ENCODE data around the gene MRPS31. TPM values are rescaled to one million over a fixed set of nuclear protein-coding genes. Genes with fewer than 3 reads are reported as not detected.

MRPS31 gene
- total RNA-seq, 1 experiment from 2014 or later, result 22.8 TPM

DNA sequence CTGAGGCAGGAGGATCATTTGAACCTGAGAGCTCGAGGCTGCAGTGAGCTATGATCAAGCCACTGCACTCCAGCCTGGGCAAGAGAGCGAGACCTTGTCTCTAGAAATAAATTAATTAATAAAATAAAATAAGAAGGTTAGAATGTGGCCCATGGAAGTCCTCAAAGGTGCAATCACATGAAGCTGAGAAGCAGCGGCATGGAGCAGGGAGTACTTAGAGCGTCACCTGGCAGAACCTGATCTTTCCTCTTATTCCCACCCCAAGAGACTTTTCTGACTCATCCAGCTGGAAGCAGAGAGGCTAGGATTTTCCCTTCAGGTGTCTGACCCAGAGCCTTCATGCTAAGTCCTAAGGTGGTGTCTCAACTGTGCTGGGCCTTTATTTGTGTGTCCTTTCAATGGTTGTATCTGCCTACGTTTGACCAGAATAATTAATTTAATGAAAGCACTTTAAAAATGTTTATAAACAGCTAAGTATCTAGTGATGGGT, 8.9 kb upstream of the MRPS31 start:
- H2AFZ ChIP-seq (ENCODE audit: low read depth, low read length, poor library complexity, severe bottlenecking), result no peak overlapping the region
- no peak for TF ChIP-seq TCF7L2 (IDR thresholded peaks at IDR 0.05; ENCODE audit: borderline replicate concordance, extremely low read depth, insufficient read depth, insufficient read length)
- no peak for TF ChIP-seq CBX3 (IDR thresholded peaks at IDR 0.05; ENCODE audit: low read depth)
- TF ChIP-seq, protein P1, sequence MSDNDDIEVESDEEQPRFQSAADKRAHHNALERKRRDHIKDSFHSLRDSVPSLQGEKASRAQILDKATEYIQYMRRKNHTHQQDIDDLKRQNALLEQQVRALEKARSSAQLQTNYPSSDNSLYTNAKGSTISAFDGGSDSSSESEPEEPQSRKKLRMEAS (IDR thresholded peaks at IDR 0.05), result no peak
- TF ChIP-seq SP1 (IDR thresholded peaks at IDR 0.05; ENCODE audit: low read depth), result no peak
- TF ChIP-seq ZNF274 (IDR thresholded peaks at IDR 0.05; ENCODE audit: low read depth, low read length), result no peak
- no peak for TF ChIP-seq JUND (IDR thresholded peaks at IDR 0.05)
- no peak for TF ChIP-seq ZFX (IDR thresholded peaks at IDR 0.05)
- no peak for TF ChIP-seq SRF (IDR thresholded peaks at IDR 0.05; ENCODE audit: low read depth)
- no peak for TF ChIP-seq YY1 (IDR thresholded peaks at IDR 0.05; ENCODE audit: extremely low read depth, insufficient replicate concordance, low read depth, low read length)
- TF ChIP-seq, protein P2, sequence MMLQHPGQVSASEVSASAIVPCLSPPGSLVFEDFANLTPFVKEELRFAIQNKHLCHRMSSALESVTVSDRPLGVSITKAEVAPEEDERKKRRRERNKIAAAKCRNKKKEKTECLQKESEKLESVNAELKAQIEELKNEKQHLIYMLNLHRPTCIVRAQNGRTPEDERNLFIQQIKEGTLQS (IDR thresholded peaks at IDR 0.05), result no peak
- TF ChIP-seq, protein P3, sequence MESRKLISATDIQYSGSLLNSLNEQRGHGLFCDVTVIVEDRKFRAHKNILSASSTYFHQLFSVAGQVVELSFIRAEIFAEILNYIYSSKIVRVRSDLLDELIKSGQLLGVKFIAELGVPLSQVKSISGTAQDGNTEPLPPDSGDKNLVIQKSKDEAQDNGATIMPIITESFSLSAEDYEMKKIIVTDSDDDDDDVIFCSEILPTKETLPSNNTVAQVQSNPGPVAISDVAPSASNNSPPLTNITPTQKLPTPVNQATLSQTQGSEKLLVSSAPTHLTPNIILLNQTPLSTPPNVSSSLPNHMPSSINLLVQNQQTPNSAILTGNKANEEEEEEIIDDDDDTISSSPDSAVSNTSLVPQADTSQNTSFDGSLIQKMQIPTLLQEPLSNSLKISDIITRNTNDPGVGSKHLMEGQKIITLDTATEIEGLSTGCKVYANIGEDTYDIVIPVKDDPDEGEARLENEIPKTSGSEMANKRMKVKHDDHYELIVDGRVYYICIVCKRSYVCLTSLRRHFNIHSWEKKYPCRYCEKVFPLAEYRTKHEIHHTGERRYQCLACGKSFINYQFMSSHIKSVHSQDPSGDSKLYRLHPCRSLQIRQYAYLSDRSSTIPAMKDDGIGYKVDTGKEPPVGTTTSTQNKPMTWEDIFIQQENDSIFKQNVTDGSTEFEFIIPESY (IDR thresholded peaks at IDR 0.05; ENCODE audit: extremely low read depth, insufficient replicate concordance, low read length), result no peak
- no peak for TF ChIP-seq CEBPB (IDR thresholded peaks at IDR 0.05; ENCODE audit: low read depth)
- no peak for TF ChIP-seq POLR2A (IDR thresholded peaks at IDR 0.05; ENCODE audit: borderline replicate concordance, extremely low read depth, insufficient read depth, insufficient read length)
- TF ChIP-seq RAD21 (IDR thresholded peaks at IDR 0.05; ENCODE audit: low read depth), result no peak
- TF ChIP-seq ELF1 (IDR thresholded peaks at IDR 0.05; ENCODE audit: borderline replicate concordance, low read depth), result no peak
- TF ChIP-seq EGR1 (IDR thresholded peaks at IDR 0.05; ENCODE audit: low read depth), result no peak
- no peak for TF ChIP-seq FOSL1 (IDR thresholded peaks at IDR 0.05; ENCODE audit: low read depth)
- TF ChIP-seq SIN3A (IDR thresholded peaks at IDR 0.05; ENCODE audit: low read depth), result no peak
- no peak overlapping the region for H3K4me2 ChIP-seq (ENCODE audit: low read length)
- H3K9ac ChIP-seq (ENCODE audit: low read length), result no peak overlapping the region
- ChIA-PET RAD21 (ENCODE audit: low non-redundant PET in 1 of 2, low total read pairs in 2 of 2, uncharacterized antibody in 2 of 2, unreplicated experiment in 2 of 2) (no interaction called here), POLR2A (no interaction called here), CTCF (interaction anchor here (0.6 kb wide), 1 partner anchor 1167 kb away, joined by 3 read pairs; no protein-coding TSS in a partner anchor)
- no peak overlapping the region for H3K4me3 ChIP-seq (replicated peaks in 1 of 2; ENCODE audit: low read depth in 1 of 2, low read length in 2 of 2)
- H3K27me3 ChIP-seq (ENCODE audit: insufficient read depth, low read length), result no peaks in the 10 kb centered on the region
- H3K9me2 ChIP-seq (ENCODE audit: insufficient read depth), result no peaks in the 10 kb centered on the region
- H3K4me1 ChIP-seq (ENCODE audit: control insufficient read depth in 1 of 2, insufficient read depth in 2 of 2, low read length in 2 of 2), result peaks cover 12 to 32% of the 10 kb centered on the region in 2 experiments
- ATAC-seq (no peak), DNase-seq (ENCODE audit: low read depth, low spot score) (no peak)
- BruUV-seq (replicated peaks), result no TSS peak
- no peak overlapping the region for H3K27ac ChIP-seq (ENCODE audit: low read depth, low read length)
- no peaks in the 10 kb centered on the region for H3K9me3 ChIP-seq (ENCODE audit: control insufficient read depth in 1 of 2, insufficient read depth in 1 of 2, low read depth in 1 of 2, low read length in 2 of 2)
- H4K20me1 ChIP-seq (ENCODE audit: insufficient read depth), result no peaks in the 10 kb centered on the region
- intact Hi-C loops (cut with micrococcal nuclease), result loop anchor here (5.0 to 10.0 kb wide), 3 partner anchors 215 to 1093 kb away; no protein-coding TSS in a partner anchor
- no peaks in the 10 kb centered on the region for H3K79me2 ChIP-seq (ENCODE audit: insufficient read depth, low read length)
- H3K36me3 ChIP-seq (ENCODE audit: control insufficient read depth in 1 of 2, insufficient read depth in 2 of 2, low read length in 2 of 2), result no peaks in the 10 kb centered on the region
